ENCODE data around the gene ELMOD2. TPM values are rescaled to one million over a fixed set of nuclear protein-coding genes. Genes with fewer than 3 reads are reported as not detected.

Gene ELMOD2
- total and polyA plus RNA-seq, 2 donors (not counting 1 experiment from before 2014, with no cell fraction given), result 20.4 to 25.1 TPM

- TF ChIP-seq EZH2 (IDR thresholded peaks at IDR 0.05; ENCODE audit: low read length, missing control alignments), result no peak
- no peak for TF ChIP-seq CTCF (conservative IDR thresholded peaks at IDR 0.05 in 1 of 2, IDR thresholded peaks at IDR 0.05 in 1 of 2; ENCODE audit: low read depth in 1 of 2, low read length in 2 of 2)
- DNase-seq (ENCODE audit: low read depth in 2 of 2), result no peak
- no peak overlapping the region for H3K4me3 ChIP-seq (replicated peaks in 1 of 4; ENCODE audit: control extremely low read depth in 1 of 4, insufficient read depth in 1 of 4, low read depth in 3 of 4, low read length in 4 of 4)
- H3K27me3 ChIP-seq (ENCODE audit: control insufficient read depth, insufficient read depth, low read length), result peaks cover 19% of the 10 kb centered on the region
- H3K4me1 ChIP-seq (ENCODE audit: control insufficient read depth, extremely low read depth, insufficient read depth, low read length), result no peaks in the 10 kb centered on the region
- H3K79me2 ChIP-seq (ENCODE audit: control insufficient read depth, insufficient read depth, low read length), result no peaks in the 10 kb centered on the region
- no peak overlapping the region for H3K9ac ChIP-seq (ENCODE audit: insufficient read depth, low read length)
- H3K4me2 ChIP-seq (ENCODE audit: extremely low read depth, insufficient read depth, low read length), result no peak overlapping the region
- no peaks in the 10 kb centered on the region for H3K36me3 ChIP-seq (ENCODE audit: control insufficient read depth, insufficient read depth, low read length)
- no peaks in the 10 kb centered on the region for H3K9me3 ChIP-seq (ENCODE audit: control insufficient read depth, insufficient read depth, low read depth, low read length)
- no peaks in the 10 kb centered on the region for H4K20me1 ChIP-seq (ENCODE audit: control insufficient read depth, extremely low read depth, insufficient read depth, low read length)
- no peak overlapping the region for H2AFZ ChIP-seq (ENCODE audit: low read length)
- H3K27ac ChIP-seq (ENCODE audit: insufficient read depth, low read length), result no peak overlapping the region
These were observed 51.5 kb downstream of the ELMOD2 start for GRCh38 chr4:140575489-140575888.

- H3K4me3 ChIP-seq (replicated peaks in 1 of 4; ENCODE audit: control extremely low read depth in 1 of 4, insufficient read depth in 1 of 4, low read depth in 3 of 4, low read length in 4 of 4), result no peak overlapping the region
- H3K9me3 ChIP-seq (ENCODE audit: control insufficient read depth, insufficient read depth, low read depth, low read length), result no peaks in the 10 kb centered on the region
- no peaks in the 10 kb centered on the region for H3K4me1 ChIP-seq (ENCODE audit: control insufficient read depth, extremely low read depth, insufficient read depth, low read length)
- no peaks in the 10 kb centered on the region for H4K20me1 ChIP-seq (ENCODE audit: control insufficient read depth, extremely low read depth, insufficient read depth, low read length)
- H2AFZ ChIP-seq (ENCODE audit: low read length), result no peak overlapping the region
- no peak for DNase-seq (ENCODE audit: low read depth in 2 of 2)
- no peak overlapping the region for H3K4me2 ChIP-seq (ENCODE audit: extremely low read depth, insufficient read depth, low read length)
- H3K79me2 ChIP-seq (ENCODE audit: control insufficient read depth, insufficient read depth, low read length), result no peaks in the 10 kb centered on the region
- TF ChIP-seq EZH2 (IDR thresholded peaks at IDR 0.05; ENCODE audit: low read length, missing control alignments) (no peak), CTCF (conservative IDR thresholded peaks at IDR 0.05 in 1 of 2, IDR thresholded peaks at IDR 0.05 in 1 of 2; ENCODE audit: low read depth in 1 of 2, low read length in 2 of 2) (no peak)
- H3K27ac ChIP-seq (ENCODE audit: insufficient read depth, low read length), result no peak overlapping the region
- H3K9ac ChIP-seq (ENCODE audit: insufficient read depth, low read length), result no peak overlapping the region
- no peaks in the 10 kb centered on the region for H3K36me3 ChIP-seq (ENCODE audit: control insufficient read depth, insufficient read depth, low read length)
- H3K27me3 ChIP-seq (ENCODE audit: control insufficient read depth, insufficient read depth, low read length), result peaks cover 18% of the 10 kb centered on the region
These were observed 55.3 kb downstream of the ELMOD2 start for GRCh38 chr4:140579278-140579677.

GRCh38 chr4:140581078-140581477 lies 57.1 kb downstream of the ELMOD2 start:
- Histone ChIP-seq H3K9me3 (ENCODE audit: control insufficient read depth, insufficient read depth, low read depth, low read length) (no peaks in the 10 kb centered on the region), H3K4me3 (replicated peaks in 1 of 4; ENCODE audit: control extremely low read depth in 1 of 4, insufficient read depth in 1 of 4, low read depth in 3 of 4, low read length in 4 of 4) (no peak overlapping the region), H3K27me3 (ENCODE audit: control insufficient read depth, insufficient read depth, low read length) (peaks cover 20% of the 10 kb centered on the region), H3K9ac (ENCODE audit: insufficient read depth, low read length) (no peak overlapping the region), H2AFZ (ENCODE audit: low read length) (no peak overlapping the region), H3K36me3 (ENCODE audit: control insufficient read depth, insufficient read depth, low read length) (no peaks in the 10 kb centered on the region), H3K79me2 (ENCODE audit: control insufficient read depth, insufficient read depth, low read length) (no peaks in the 10 kb centered on the region), H4K20me1 (ENCODE audit: control insufficient read depth, extremely low read depth, insufficient read depth, low read length) (no peaks in the 10 kb centered on the region), H3K27ac (ENCODE audit: insufficient read depth, low read length) (no peak overlapping the region), H3K4me1 (ENCODE audit: control insufficient read depth, extremely low read depth, insufficient read depth, low read length) (no peaks in the 10 kb centered on the region), H3K4me2 (ENCODE audit: extremely low read depth, insufficient read depth, low read length) (no peak overlapping the region)
- TF ChIP-seq EZH2 (IDR thresholded peaks at IDR 0.05; ENCODE audit: low read length, missing control alignments) (no peak), CTCF (conservative IDR thresholded peaks at IDR 0.05 in 1 of 2, IDR thresholded peaks at IDR 0.05 in 1 of 2; ENCODE audit: low read depth in 1 of 2, low read length in 2 of 2) (no peak)
- no peak for DNase-seq (ENCODE audit: low read depth in 2 of 2)

Measured in fibroblast of lung (primary cell).